Measurements from ENCODE around the gene HMOX1. TPM values are rescaled to one million over a fixed set of nuclear protein-coding genes. Genes with fewer than 3 reads are reported as not detected.

HMOX1 gene
- polyA plus RNA-seq, 1 donor (not counting 4 experiments of a cell fraction or from before 2014, with no cell fraction given) = 1.5 TPM

GRCh38 chr22:35346596-35347220 is 34.2 kb upstream of the HMOX1 start:
- FAIRE-seq (no peak), DNase-seq (ENCODE audit: low read depth, low spot score) (no peak)
- Histone ChIP-seq H3K79me2 (ENCODE audit: control insufficient read depth, insufficient read depth, low read length) (no peaks in the 10 kb centered on the region), H2AFZ (ENCODE audit: control insufficient read depth, low read length) (no peak overlapping the region), H3K36me3 (ENCODE audit: control insufficient read depth in 2 of 2, extremely low read depth in 1 of 2, insufficient read depth in 2 of 2, low read length in 2 of 2) (peaks cover 0 to 5% of the 10 kb centered on the region in 2 experiments), H3K4me1 (ENCODE audit: control insufficient read depth, extremely low read depth, insufficient read depth, low read length) (peaks cover 11% of the 10 kb centered on the region), H3K27me3 (ENCODE audit: control insufficient read depth, extremely low read depth, insufficient read depth, low read length) (no peaks in the 10 kb centered on the region), H3K9ac (ENCODE audit: control insufficient read depth, extremely low read depth, insufficient read depth, low read length) (no peak overlapping the region), H4K20me1 (ENCODE audit: control insufficient read depth, extremely low read depth, insufficient read depth, low read length) (no peaks in the 10 kb centered on the region), H3K27ac (ENCODE audit: control insufficient read depth, insufficient read depth, low read length) (no peak overlapping the region), H3K9me1 (ENCODE audit: control insufficient read depth, extremely low read depth, insufficient read depth, low read length) (no peaks in the 10 kb centered on the region), H3K9me3 (ENCODE audit: control insufficient read depth, low read depth, low read length) (no peaks in the 10 kb centered on the region), H3K4me3 (ENCODE audit: control insufficient read depth in 2 of 3, extremely low read depth in 1 of 3, insufficient read depth in 2 of 3, low read depth in 1 of 3, low read length in 3 of 3) (no peak overlapping the region), H3K4me2 (ENCODE audit: control insufficient read depth, extremely low read depth, insufficient read depth, low read depth, low read length) (no peak overlapping the region)
- dilution Hi-C loops (cut with MboI; ENCODE audit: extremely low pct_ligation_motif_present, low sequenced_read_pairs) = no loop called here
- TF ChIP-seq EZH2 (IDR thresholded peaks at IDR 0.05; ENCODE audit: low read length) (no peak), CTCF (optimal IDR thresholded peaks at IDR 0.05 in 1 of 3, IDR thresholded peaks at IDR 0.05 in 1 of 3, conservative IDR thresholded peaks at IDR 0.05 in 1 of 3; ENCODE audit: extremely low read depth in 1 of 3, insufficient read depth in 2 of 3, low read length in 3 of 3) (no peak)

- dilution Hi-C loops (cut with MboI; ENCODE audit: extremely low pct_ligation_motif_present, low sequenced_read_pairs) = no loop called here
- TF ChIP-seq EZH2 (IDR thresholded peaks at IDR 0.05; ENCODE audit: low read length) (no peak), CTCF (optimal IDR thresholded peaks at IDR 0.05 in 1 of 3, IDR thresholded peaks at IDR 0.05 in 1 of 3, conservative IDR thresholded peaks at IDR 0.05 in 1 of 3; ENCODE audit: extremely low read depth in 1 of 3, insufficient read depth in 2 of 3, low read length in 3 of 3) (no peak)
- Histone ChIP-seq H3K9me1 (ENCODE audit: control insufficient read depth, extremely low read depth, insufficient read depth, low read length) (no peaks in the 10 kb centered on the region), H3K79me2 (ENCODE audit: control insufficient read depth, insufficient read depth, low read length) (no peaks in the 10 kb centered on the region), H4K20me1 (ENCODE audit: control insufficient read depth, extremely low read depth, insufficient read depth, low read length) (no peaks in the 10 kb centered on the region), H3K4me2 (ENCODE audit: control insufficient read depth, extremely low read depth, insufficient read depth, low read depth, low read length) (no peak overlapping the region), H3K4me1 (ENCODE audit: control insufficient read depth, extremely low read depth, insufficient read depth, low read length) (peaks cover 10% of the 10 kb centered on the region), H3K27me3 (ENCODE audit: control insufficient read depth, extremely low read depth, insufficient read depth, low read length) (no peaks in the 10 kb centered on the region), H2AFZ (ENCODE audit: control insufficient read depth, low read length) (no peak overlapping the region), H3K4me3 (ENCODE audit: control insufficient read depth in 2 of 3, extremely low read depth in 1 of 3, insufficient read depth in 2 of 3, low read depth in 1 of 3, low read length in 3 of 3) (no peak overlapping the region), H3K36me3 (ENCODE audit: control insufficient read depth in 2 of 2, extremely low read depth in 1 of 2, insufficient read depth in 2 of 2, low read length in 2 of 2) (peaks cover 0 to 5% of the 10 kb centered on the region in 2 experiments), H3K9ac (ENCODE audit: control insufficient read depth, extremely low read depth, insufficient read depth, low read length) (no peak overlapping the region), H3K27ac (ENCODE audit: control insufficient read depth, insufficient read depth, low read length) (no peak overlapping the region), H3K9me3 (ENCODE audit: control insufficient read depth, low read depth, low read length) (no peaks in the 10 kb centered on the region)
- no peak for DNase-seq (ENCODE audit: low read depth, low spot score)
- FAIRE-seq = no peak
These were observed 33.4 kb upstream of the HMOX1 start for GRCh38 chr22:35347462-35347861.
